ENCODE measurements around the gene MEIKIN.

- TF ChIP-seq, protein P1, sequence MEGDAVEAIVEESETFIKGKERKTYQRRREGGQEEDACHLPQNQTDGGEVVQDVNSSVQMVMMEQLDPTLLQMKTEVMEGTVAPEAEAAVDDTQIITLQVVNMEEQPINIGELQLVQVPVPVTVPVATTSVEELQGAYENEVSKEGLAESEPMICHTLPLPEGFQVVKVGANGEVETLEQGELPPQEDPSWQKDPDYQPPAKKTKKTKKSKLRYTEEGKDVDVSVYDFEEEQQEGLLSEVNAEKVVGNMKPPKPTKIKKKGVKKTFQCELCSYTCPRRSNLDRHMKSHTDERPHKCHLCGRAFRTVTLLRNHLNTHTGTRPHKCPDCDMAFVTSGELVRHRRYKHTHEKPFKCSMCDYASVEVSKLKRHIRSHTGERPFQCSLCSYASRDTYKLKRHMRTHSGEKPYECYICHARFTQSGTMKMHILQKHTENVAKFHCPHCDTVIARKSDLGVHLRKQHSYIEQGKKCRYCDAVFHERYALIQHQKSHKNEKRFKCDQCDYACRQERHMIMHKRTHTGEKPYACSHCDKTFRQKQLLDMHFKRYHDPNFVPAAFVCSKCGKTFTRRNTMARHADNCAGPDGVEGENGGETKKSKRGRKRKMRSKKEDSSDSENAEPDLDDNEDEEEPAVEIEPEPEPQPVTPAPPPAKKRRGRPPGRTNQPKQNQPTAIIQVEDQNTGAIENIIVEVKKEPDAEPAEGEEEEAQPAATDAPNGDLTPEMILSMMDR (IDR thresholded peaks at IDR 0.05; ENCODE audit: low read depth, low read length), result no peak
- no peak for TF ChIP-seq EZH2phosphoT487 (IDR thresholded peaks at IDR 0.05; ENCODE audit: low read depth)
Observed at GRCh38 chr5:131814990-131815389, 130.5 kb downstream of the MEIKIN start.
